ENCODE results near the gene CKMT2. TPM values are rescaled to one million over a fixed set of nuclear protein-coding genes. Genes with fewer than 3 reads are reported as not detected.

CKMT2 gene
- total RNA-seq, 2 donors from 2014 or later, result 0.40 to 2.0 TPM

DNA sequence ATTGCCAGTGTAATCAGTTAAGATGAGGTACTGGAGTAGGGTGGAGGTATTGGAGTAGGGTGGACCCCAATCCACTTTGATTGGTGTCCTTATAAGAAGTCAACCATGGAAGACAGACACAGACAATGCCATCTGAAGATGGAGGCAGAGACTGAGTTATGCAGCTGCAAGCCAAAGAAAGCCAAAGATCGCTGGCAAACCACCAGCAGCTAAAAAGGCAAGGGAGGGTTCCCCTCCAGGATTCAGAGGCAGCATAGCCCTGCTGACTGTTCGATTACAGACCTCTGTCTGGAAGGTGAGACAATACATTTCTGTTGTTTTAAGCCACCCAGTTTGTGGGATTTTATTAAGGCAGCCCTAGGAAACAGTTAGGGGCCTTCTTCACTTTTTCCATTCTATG is 30.5 kb upstream of the CKMT2 start:
- Histone ChIP-seq H3K9me3 (no peaks in the 10 kb centered on the region), H3K27me3 (no peaks in the 10 kb centered on the region), H3K36me3 (no peaks in the 10 kb centered on the region), H3K27ac (no peak overlapping the region), H3K9ac (ENCODE audit: low read depth in 2 of 2, low read length in 2 of 2) (no peak overlapping the region), H3K4me1 (no peaks in the 10 kb centered on the region), H3K4me3 (no peak overlapping the region)
- intact Hi-C loops (cut with DNase I), result no loop called here
- no peak for TF ChIP-seq CTCF (IDR thresholded peaks at IDR 0.05)
- DNase-seq, result no peak

DNA sequence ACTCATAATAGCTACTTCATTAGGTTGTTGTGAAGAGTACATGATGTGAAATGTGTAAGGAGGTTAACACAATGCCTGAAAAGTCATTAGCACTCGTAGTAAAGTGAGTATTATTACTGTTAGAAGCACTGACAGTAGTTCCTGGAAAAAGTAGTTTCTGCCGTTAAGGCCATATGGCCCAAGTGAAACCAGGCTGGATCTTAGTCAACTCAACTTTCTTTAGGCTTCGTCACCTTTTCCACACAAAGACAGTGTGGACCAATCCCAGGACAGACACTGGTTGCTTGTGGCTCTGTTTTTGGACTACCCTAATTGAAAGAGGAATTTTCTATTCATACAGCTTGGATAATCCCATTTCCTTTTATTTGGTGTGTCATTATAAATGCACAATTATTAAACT is 29.4 kb upstream of the CKMT2 start:
- Histone ChIP-seq H3K4me1 (no peaks in the 10 kb centered on the region), H3K9me3 (no peaks in the 10 kb centered on the region), H3K27ac (no peak overlapping the region), H3K27me3 (no peaks in the 10 kb centered on the region), H3K9ac (ENCODE audit: low read depth in 2 of 2, low read length in 2 of 2) (no peak overlapping the region), H3K4me3 (no peak overlapping the region), H3K36me3 (no peaks in the 10 kb centered on the region)
- no peak for TF ChIP-seq CTCF (IDR thresholded peaks at IDR 0.05)
- intact Hi-C loops (cut with DNase I), result no loop called here
- DNase-seq, result no peak

DNA sequence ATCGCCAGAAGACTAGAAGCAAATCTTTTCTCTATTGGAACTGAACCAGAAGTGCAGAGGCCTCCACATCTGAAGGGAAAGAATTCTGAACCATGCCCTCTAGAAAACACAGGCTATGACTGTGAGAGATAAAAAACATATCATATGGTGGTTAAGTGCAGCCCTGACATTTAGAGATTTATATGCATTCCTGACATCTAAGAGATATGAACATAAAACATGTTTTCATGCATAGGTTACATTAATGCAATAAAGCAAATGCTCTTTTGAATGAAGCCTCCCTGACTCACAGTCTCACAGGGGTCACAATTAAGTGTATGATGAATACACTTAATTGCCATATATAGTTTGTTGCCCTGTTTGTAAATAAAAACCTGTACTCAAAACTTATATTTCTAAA is 28.9 kb upstream of the CKMT2 start:
- intact Hi-C loops (cut with DNase I), result no loop called here

DNA sequence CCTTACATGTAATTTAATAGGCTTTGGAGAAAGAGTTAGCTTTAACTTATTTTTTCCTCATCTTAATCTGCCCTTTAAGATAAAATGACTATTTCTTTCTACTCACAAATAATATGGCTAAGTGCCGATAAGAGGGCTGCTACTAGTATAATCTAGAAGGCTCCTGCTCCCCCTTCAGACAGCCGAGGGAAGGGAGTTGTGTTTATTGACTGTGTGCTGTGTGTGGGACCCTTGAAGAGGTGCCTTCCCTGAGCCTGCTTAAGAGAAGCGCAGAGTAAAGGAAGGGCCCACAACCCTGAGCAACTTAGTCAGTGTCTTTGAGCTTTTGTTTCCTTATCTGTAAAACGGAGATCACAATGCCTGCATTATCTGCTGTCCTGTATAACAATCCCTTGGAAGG is 28.1 kb upstream of the CKMT2 start:
- Histone ChIP-seq H3K9ac (ENCODE audit: low read depth in 2 of 2, low read length in 2 of 2) (no peak overlapping the region), H3K27me3 (no peaks in the 10 kb centered on the region), H3K36me3 (no peaks in the 10 kb centered on the region), H3K27ac (no peak overlapping the region), H3K9me3 (no peaks in the 10 kb centered on the region), H3K4me3 (no peak overlapping the region), H3K4me1 (no peaks in the 10 kb centered on the region)
- intact Hi-C loops (cut with DNase I), result no loop called here
- no peak for TF ChIP-seq CTCF (IDR thresholded peaks at IDR 0.05)
- DNase-seq, result no peak

More for the DNA sequence above, 28.9 kb upstream of the CKMT2 start:
- Histone ChIP-seq H3K9ac (ENCODE audit: low read depth in 2 of 2, low read length in 2 of 2) (no peak overlapping the region), H3K9me3 (no peaks in the 10 kb centered on the region), H3K36me3 (no peaks in the 10 kb centered on the region), H3K4me1 (no peaks in the 10 kb centered on the region), H3K27ac (no peak overlapping the region), H3K4me3 (no peak overlapping the region), H3K27me3 (no peaks in the 10 kb centered on the region)
- no peak for DNase-seq
- no peak for TF ChIP-seq CTCF (IDR thresholded peaks at IDR 0.05)

GRCh38 chr5:81207009-81207408 is 26.1 kb upstream of the CKMT2 start:
- H3K4me1 ChIP-seq, result no peaks in the 10 kb centered on the region
- H3K27ac ChIP-seq, result no peak overlapping the region
- no peak overlapping the region for H3K9ac ChIP-seq (ENCODE audit: low read depth in 2 of 2, low read length in 2 of 2)
- intact Hi-C loops (cut with DNase I), result no loop called here
- H3K9me3 ChIP-seq, result no peaks in the 10 kb centered on the region
- no peak for DNase-seq
- no peaks in the 10 kb centered on the region for H3K36me3 ChIP-seq
- TF ChIP-seq CTCF (IDR thresholded peaks at IDR 0.05), result no peak
- H3K27me3 ChIP-seq, result no peaks in the 10 kb centered on the region
- H3K4me3 ChIP-seq, result no peak overlapping the region

DNA sequence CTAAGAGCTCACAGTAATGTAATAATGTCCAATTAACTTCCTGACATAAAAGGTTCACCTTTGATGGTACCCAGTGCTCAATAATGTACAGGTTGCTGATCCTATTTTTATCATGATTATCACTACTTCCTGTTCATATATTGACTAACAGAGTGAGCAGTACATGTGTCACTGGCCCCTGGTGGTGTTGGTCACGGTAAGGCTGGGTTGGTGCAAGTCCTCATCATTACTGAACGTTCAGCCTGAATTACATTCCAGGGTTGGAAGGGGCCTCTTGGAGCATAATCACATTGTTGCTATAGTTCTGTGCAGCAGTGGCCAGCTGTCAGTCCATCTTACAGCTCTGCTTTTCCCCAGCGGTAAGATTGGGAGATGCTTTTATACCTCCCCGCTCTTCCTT is 24.2 kb upstream of the CKMT2 start:
- no peak for DNase-seq
- H3K9me3 ChIP-seq, result no peaks in the 10 kb centered on the region
- intact Hi-C loops (cut with DNase I), result no loop called here
- no peak for TF ChIP-seq CTCF (IDR thresholded peaks at IDR 0.05)
- H3K27me3 ChIP-seq, result no peaks in the 10 kb centered on the region
- H3K4me1 ChIP-seq, result no peaks in the 10 kb centered on the region
- no peak overlapping the region for H3K27ac ChIP-seq
- H3K4me3 ChIP-seq, result no peak overlapping the region
- no peak overlapping the region for H3K9ac ChIP-seq (ENCODE audit: low read depth in 2 of 2, low read length in 2 of 2)
- no peaks in the 10 kb centered on the region for H3K36me3 ChIP-seq

Data from colonic mucosa (tissue), 4 donors.